Natural killer cell (primary cell): ENCODE results near the gene OSBPL10. TPM values are rescaled to one million over a fixed set of nuclear protein-coding genes. Genes with fewer than 3 reads are reported as not detected.

Source experiments
- ATAC-seq, 3 donors: fragments of 150-1000 bp in 2 of 3; fragments of 200-7000 bp in 1 of 3; cut with Tn5 transposase; 1 replicate in 1 of 3; 2 replicates in 2 of 3; pipeline ENCODE4 v1.10.0; 2021; ENCODE audit warnings: mild to moderate bottlenecking in 2 of 3, moderate library complexity in 2 of 3
- DNase-seq, 2 donors: peaks; one replicate each; pipeline versions ENCODE4 v3.0.0 to v3.0.0-alpha.2; 2013 to 2021; ENCODE audit warnings: mixed read lengths in 1 of 2
- H3K27ac ChIP-seq: one replicate; pipeline ENCODE4 v1.5.1; 2013; ENCODE audit warnings: mild to moderate bottlenecking, low read length
- H3K27me3 ChIP-seq: one replicate; pipeline ENCODE4 v1.6.1; 2013; ENCODE audit warnings: low read length; ENCODE audit not compliant: control insufficient read depth, insufficient read depth
- H3K36me3 ChIP-seq: one replicate; pipeline ENCODE4 v1.6.1; 2013; ENCODE audit warnings: low read length; ENCODE audit not compliant: control insufficient read depth, insufficient read depth
- H3K4me1 ChIP-seq: one replicate; pipeline ENCODE4 v1.6.1; 2013; ENCODE audit warnings: low read length; ENCODE audit not compliant: control insufficient read depth, insufficient read depth
- H3K4me3 ChIP-seq: one replicate; pipeline ENCODE4 v1.5.1; 2013; ENCODE audit warnings: low read length
- H3K9me3 ChIP-seq: one replicate; pipeline ENCODE4 v1.6.1; 2013; ENCODE audit warnings: low read length; ENCODE audit not compliant: control insufficient read depth, insufficient read depth
- H3K27ac Mint-ChIP-seq, 2 donors: one replicate each; pipeline ENCODE4 v1.8.0; 2022; ENCODE audit warnings: mild to moderate bottlenecking in 2 of 2, mixed read lengths in 2 of 2, moderate library complexity in 1 of 2
- H3K27me3 Mint-ChIP-seq, 2 donors: one replicate each; pipeline ENCODE4 v1.8.0; 2022; ENCODE audit warnings: low read depth in 2 of 2, mixed read lengths in 2 of 2
- H3K36me3 Mint-ChIP-seq: one replicate; pipeline ENCODE4 v1.8.0; 2022; ENCODE audit warnings: mixed read lengths
- H3K4me1 Mint-ChIP-seq, 2 donors: one replicate each; pipeline ENCODE4 v1.8.0; 2022; ENCODE audit warnings: mixed read lengths in 2 of 2
- H3K4me3 Mint-ChIP-seq: one replicate; pipeline ENCODE4 v1.8.0; 2022; ENCODE audit warnings: mild to moderate bottlenecking, moderate library complexity, mixed read lengths
- H3K9me3 Mint-ChIP-seq, 2 donors: one replicate each; pipeline ENCODE4 v1.8.0; 2022; ENCODE audit warnings: mixed read lengths in 2 of 2
- WGBS: methylation state at CpG from one replicate; pipeline ENCODE4 v1.1.7; 2013; ENCODE audit warnings: missing lambda C conversion rate; ENCODE audit not compliant: insufficient coverage; 5-methylcytosine and 5-hydroxymethylcytosine counted together
- intact Hi-C: fragments of 100-400 bp; cut with micrococcal nuclease; formaldehyde crosslinking; loops from one replicate; pipeline ENCODE4 v1.14.2; 2022
- total RNA-seq, 4 donors: library from RNA; stranded (reverse); fragments of 120-200 nt in 1 of 4; gene quantifications; one replicate each; pipeline versions ENCODE4 v1.2.3 to v1.2.4, GENCODE V29; 2013 to 2022
- TF ChIP-seq, protein P1 (sequence below): fragments of 200-600 bp; IDR thresholded peaks from one replicate; pipeline ENCODE4 v1.8.0; 2022; ENCODE audit warnings: antibody characterized with exemption

Gene OSBPL10
- total RNA-seq, 3 donors from 2014 or later (not counting 1 experiment from before 2014, with no cell fraction given) = 1.00 to 3.6 (median 1.6) TPM

DNA sequence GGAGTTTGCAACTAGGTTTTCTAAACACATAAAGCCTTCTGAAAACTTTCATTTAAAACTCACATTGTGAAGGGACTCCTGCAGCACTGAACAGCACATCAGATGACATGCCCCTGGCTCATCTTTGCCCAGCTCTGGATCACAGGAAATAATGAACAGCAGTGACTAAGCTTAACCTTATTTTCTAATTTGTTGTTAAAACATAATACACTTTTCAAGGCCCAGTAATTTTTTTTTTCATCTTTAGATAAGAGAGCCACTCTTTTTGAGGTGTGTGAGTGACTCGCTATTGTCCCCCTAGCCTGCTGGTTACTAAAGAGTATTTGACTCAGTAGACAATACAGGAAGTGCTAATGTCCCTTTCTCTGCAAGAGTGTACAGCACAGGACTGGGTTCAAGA lies 204.0 kb downstream of the OSBPL10 start:
- peaks cover 11 to 34% of the 10 kb centered on the region in 2 donors for H3K27me3 Mint-ChIP-seq
- Histone ChIP-seq H3K36me3 (no peaks in the 10 kb centered on the region), H3K27me3 (no peaks in the 10 kb centered on the region), H3K4me3 (no peak overlapping the region), H3K27ac (no peak overlapping the region), H3K9me3 (no peaks in the 10 kb centered on the region), H3K4me1 (no peaks in the 10 kb centered on the region)
- no peak overlapping the region for H3K27ac Mint-ChIP-seq
- intact Hi-C loops = no loop called here
- no peaks in the 10 kb centered on the region for H3K4me1 Mint-ChIP-seq
- H3K36me3 Mint-ChIP-seq = no peaks in the 10 kb centered on the region
- no peaks in the 10 kb centered on the region for H3K9me3 Mint-ChIP-seq
- TF ChIP-seq, protein P1, sequence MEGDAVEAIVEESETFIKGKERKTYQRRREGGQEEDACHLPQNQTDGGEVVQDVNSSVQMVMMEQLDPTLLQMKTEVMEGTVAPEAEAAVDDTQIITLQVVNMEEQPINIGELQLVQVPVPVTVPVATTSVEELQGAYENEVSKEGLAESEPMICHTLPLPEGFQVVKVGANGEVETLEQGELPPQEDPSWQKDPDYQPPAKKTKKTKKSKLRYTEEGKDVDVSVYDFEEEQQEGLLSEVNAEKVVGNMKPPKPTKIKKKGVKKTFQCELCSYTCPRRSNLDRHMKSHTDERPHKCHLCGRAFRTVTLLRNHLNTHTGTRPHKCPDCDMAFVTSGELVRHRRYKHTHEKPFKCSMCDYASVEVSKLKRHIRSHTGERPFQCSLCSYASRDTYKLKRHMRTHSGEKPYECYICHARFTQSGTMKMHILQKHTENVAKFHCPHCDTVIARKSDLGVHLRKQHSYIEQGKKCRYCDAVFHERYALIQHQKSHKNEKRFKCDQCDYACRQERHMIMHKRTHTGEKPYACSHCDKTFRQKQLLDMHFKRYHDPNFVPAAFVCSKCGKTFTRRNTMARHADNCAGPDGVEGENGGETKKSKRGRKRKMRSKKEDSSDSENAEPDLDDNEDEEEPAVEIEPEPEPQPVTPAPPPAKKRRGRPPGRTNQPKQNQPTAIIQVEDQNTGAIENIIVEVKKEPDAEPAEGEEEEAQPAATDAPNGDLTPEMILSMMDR = no peak
- DNase-seq (no peak), ATAC-seq (no peak)
- H3K4me3 Mint-ChIP-seq = no peak overlapping the region
- 85% methylated on average over 1 of the region's 1 CpG for WGBS

DNA sequence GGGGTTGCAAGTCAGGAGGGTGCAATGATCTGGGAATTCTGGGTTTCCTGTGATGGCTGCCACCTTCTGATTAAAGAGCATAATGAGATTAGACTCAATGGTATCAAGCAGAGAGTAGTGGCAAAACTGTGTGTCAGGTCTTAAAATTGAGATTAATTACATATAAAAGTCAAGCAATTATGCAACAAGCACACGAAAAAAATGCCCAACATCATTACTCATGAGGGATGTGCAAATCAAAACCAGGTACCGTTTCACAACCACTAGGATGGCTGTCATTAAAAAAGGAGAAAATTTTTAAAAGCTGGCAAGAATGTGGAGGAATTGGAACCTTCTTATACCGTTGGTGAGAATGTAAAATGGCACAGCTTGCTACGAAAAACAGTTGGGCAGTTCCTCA lies 205.0 kb downstream of the OSBPL10 start:
- TF ChIP-seq, protein P1 = no peak
- H3K4me1 Mint-ChIP-seq = no peaks in the 10 kb centered on the region

DNA sequence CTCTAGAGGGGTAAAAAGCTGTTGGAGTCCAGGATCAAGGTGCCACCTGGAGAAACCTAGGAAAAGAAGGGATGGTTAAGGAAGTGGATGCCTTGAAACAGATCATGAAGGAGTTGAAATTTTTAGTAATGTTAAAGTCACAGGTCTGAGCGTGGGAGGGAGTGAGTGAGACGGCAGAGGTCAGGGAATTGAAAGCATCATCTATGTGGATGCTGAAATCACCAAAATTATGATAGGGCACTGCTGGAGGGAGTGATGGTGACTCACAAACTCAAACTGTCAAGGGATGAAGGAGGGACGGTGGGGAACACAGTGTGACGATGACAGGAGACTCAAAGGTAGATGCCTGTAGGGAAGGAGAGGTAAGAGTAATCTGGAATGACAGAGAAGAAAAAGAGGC lies 205.7 kb downstream of the OSBPL10 start:
- H3K27ac Mint-ChIP-seq = no peak overlapping the region
- no peaks in the 10 kb centered on the region for H3K4me1 Mint-ChIP-seq
- intact Hi-C loops = no loop called here
- Histone ChIP-seq H3K9me3 (no peaks in the 10 kb centered on the region), H3K27me3 (no peaks in the 10 kb centered on the region), H3K27ac (no peak overlapping the region), H3K4me1 (no peaks in the 10 kb centered on the region), H3K4me3 (no peak overlapping the region), H3K36me3 (no peaks in the 10 kb centered on the region)
- H3K27me3 Mint-ChIP-seq = peaks cover 7 to 18% of the 10 kb centered on the region in 2 donors
- ATAC-seq (no peak), DNase-seq (no peak)
- TF ChIP-seq, protein P1 = no peak
- H3K9me3 Mint-ChIP-seq = no peaks in the 10 kb centered on the region
- H3K4me3 Mint-ChIP-seq = no peak overlapping the region
- 90% methylated on average over 4 of the region's 4 CpGs for WGBS
- no peaks in the 10 kb centered on the region for H3K36me3 Mint-ChIP-seq

More for the DNA sequence above, 205.0 kb downstream of the OSBPL10 start:
- intact Hi-C loops = no loop called here
- Histone ChIP-seq H3K27ac (no peak overlapping the region), H3K4me3 (no peak overlapping the region), H3K27me3 (no peaks in the 10 kb centered on the region), H3K9me3 (no peaks in the 10 kb centered on the region), H3K4me1 (no peaks in the 10 kb centered on the region), H3K36me3 (no peaks in the 10 kb centered on the region)
- Mint-ChIP-seq H3K36me3 (no peaks in the 10 kb centered on the region), H3K9me3 (no peaks in the 10 kb centered on the region), H3K27ac (no peak overlapping the region), H3K27me3 (peaks cover 8 to 24% of the 10 kb centered on the region in 2 donors), H3K4me3 (no peak overlapping the region)
- DNase-seq = no peak
- ATAC-seq = no peak
- WGBS = 92% methylated on average over 3 of the region's 4 CpGs

GRCh38 chr3:31772758-31773473 lies 208.1 kb downstream of the OSBPL10 start:
- peaks cover 5 to 6% of the 10 kb centered on the region in 2 donors for H3K4me1 Mint-ChIP-seq
- no peak overlapping the region for H3K4me3 ChIP-seq
- H3K9me3 ChIP-seq = no peaks in the 10 kb centered on the region
- H3K4me1 ChIP-seq = no peaks in the 10 kb centered on the region
- no peak for DNase-seq
- peaks cover 2 to 17% of the 10 kb centered on the region in 2 donors for H3K27me3 Mint-ChIP-seq
- no peak overlapping the region for H3K27ac Mint-ChIP-seq
- H3K27ac ChIP-seq = no peak overlapping the region
- intact Hi-C loops = no loop called here
- H3K36me3 Mint-ChIP-seq = no peaks in the 10 kb centered on the region
- no peaks in the 10 kb centered on the region for H3K27me3 ChIP-seq
- H3K36me3 ChIP-seq = no peaks in the 10 kb centered on the region
- no peak for ATAC-seq
- WGBS = 73% methylated on average over 7 of the region's 7 CpGs
- TF ChIP-seq, protein P1 = no peak
- H3K4me3 Mint-ChIP-seq = no peak overlapping the region
- H3K9me3 Mint-ChIP-seq = no peaks in the 10 kb centered on the region
